T-helper 2 cell (primary cell): ENCODE results near the gene INTS11.
A peak's percentile ranks its signal among the peaks of the same experiment; 100 is the strongest.

Experiments used
- DNase-seq, 5 experiments: peaks; one replicate each; pipeline versions ENCODE4 v3.0.0 to v3.0.0-alpha.2; 2012 to 2022

INTS11 gene

GRCh38 chr1:1343811-1344421 lies 19.5 kb upstream of the INTS11 start:
- DNase-seq, result no peak

- DNase-seq, result no peak
Observed at GRCh38 chr1:1342584-1343115, 18.2 kb upstream of the INTS11 start.

- no peak for DNase-seq
Observed at GRCh38 chr1:1342061-1342562, 17.7 kb upstream of the INTS11 start.

GRCh38 chr1:1341549-1342021 lies 17.1 kb upstream of the INTS11 start:
- DNase-seq, result no peak

GRCh38 chr1:1340791-1341548 lies 16.5 kb upstream of the INTS11 start:
- DNase-seq, result no peak

- DNase-seq, result no peak
Observed at GRCh38 chr1:1340185-1340584, 15.7 kb upstream of the INTS11 start.

- DNase-seq, result no peak
Observed at GRCh38 chr1:1338278-1338677, 13.8 kb upstream of the INTS11 start.

- DNase-seq, result peak in 1 of 5 experiments; percentile 29
Observed at GRCh38 chr1:1337793-1338147, 13.3 kb upstream of the INTS11 start.

GRCh38 chr1:1336931-1337792 lies 12.7 kb upstream of the INTS11 start:
- DNase-seq, result no peak

- DNase-seq, result no peak
Observed at GRCh38 chr1:1336446-1336845, 12.0 kb upstream of the INTS11 start.

- no peak for DNase-seq
Observed at GRCh38 chr1:1335792-1336248, 11.4 kb upstream of the INTS11 start.

- DNase-seq, result no peak
Observed at GRCh38 chr1:1335283-1335682, 10.8 kb upstream of the INTS11 start.

- no peak for DNase-seq
Observed at GRCh38 chr1:1334835-1335234, 10.4 kb upstream of the INTS11 start.

GRCh38 chr1:1333551-1334241 lies 9.2 kb upstream of the INTS11 start:
- DNase-seq, result no peak

- no peak for DNase-seq
Observed at GRCh38 chr1:1332774-1333480, 8.5 kb upstream of the INTS11 start.

- no peak for DNase-seq
Observed at GRCh38 chr1:1332031-1332755, 7.7 kb upstream of the INTS11 start.

GRCh38 chr1:1331068-1331965 lies 6.9 kb upstream of the INTS11 start, which contains the start of gene TAS1R3:
TAS1R3 (plus strand) TSS chr1:1331280; CDS start chr1:1331346, 66 bp downstream.
- DNase-seq, result no peak

- DNase-seq, result no peak
Observed at GRCh38 chr1:1330366-1331067, 6.1 kb upstream of the INTS11 start.
